ENCODE results near the gene BSG. TPM values are rescaled to one million over a fixed set of nuclear protein-coding genes. Genes with fewer than 3 reads are reported as not detected.
A peak's percentile ranks its signal among the peaks of the same experiment; 100 is the strongest.

Gene BSG
- total RNA-seq, result 509 and 545 TPM in 2 replicates
- polyA plus RNA-seq, result 1,282 and 1,292 TPM in 2 replicates

DNA sequence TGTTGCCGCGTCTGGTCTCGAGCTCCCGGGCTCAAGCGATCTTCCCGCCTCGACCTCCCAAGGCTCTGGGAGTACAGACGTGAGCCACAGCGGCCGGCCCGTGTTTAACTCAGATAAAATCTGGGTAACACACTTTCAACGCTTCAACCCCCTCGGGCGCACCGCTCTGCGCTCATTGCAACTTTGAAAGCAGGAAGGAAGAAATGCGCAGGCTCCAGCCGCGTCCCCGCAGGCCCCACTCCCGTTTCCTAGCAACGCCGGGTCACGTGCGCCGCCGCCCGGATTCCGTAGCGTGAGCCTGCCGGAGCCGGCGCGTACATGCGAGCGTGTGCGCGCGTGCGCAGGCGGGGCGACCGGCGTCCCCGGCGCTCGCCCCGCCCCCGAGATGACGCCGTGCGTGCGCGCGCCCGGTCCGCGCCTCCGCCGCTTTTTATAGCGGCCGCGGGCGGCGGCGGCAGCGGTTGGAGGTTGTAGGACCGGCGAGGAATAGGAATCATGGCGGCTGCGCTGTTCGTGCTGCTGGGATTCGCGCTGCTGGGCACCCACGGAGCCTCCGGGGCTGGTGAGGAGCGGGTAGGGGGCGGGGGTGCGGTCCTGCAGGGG, at the start of gene BSG:
Gene BSG (plus strand): TSS at position 457 of the 603 bp plus-strand sequence. CDS start 39 bp downstream, at position 496.
- no peaks in the 10 kb centered on the region for H3K36me3 ChIP-seq (replicated peaks; ENCODE audit: insufficient read depth, low read depth)
- H3K79me2 ChIP-seq, result peaks cover 48% of the 10 kb centered on the region
- no peaks in the 10 kb centered on the region for H3K9me3 ChIP-seq (ENCODE audit: low read depth)
- H3K4me2 ChIP-seq, result peak within 1 kb of the TSS; percentile 99
- H4K20me1 ChIP-seq (ENCODE audit: insufficient read depth, poor library complexity, severe bottlenecking), result peaks cover 44% of the 10 kb centered on the region
- under 1% methylated on average over 68 of the region's 79 CpGs for WGBS (ENCODE audit: low lambda C conversion rate, missing lambda C conversion rate)
- H3K9me2 ChIP-seq (replicated peaks; ENCODE audit: insufficient read depth), result no peaks in the 10 kb centered on the region
- H3K4me1 ChIP-seq (ENCODE audit: insufficient read depth), result peaks cover 31% of the 10 kb centered on the region
- H3K4me3 ChIP-seq, result peak within 1 kb of the TSS; percentile 87
- H3K27ac ChIP-seq, result peak within 1 kb of the TSS; percentile 89
- peak; percentile 100 for DNase-seq (ENCODE audit: low spot score)
- TF ChIP-seq EZH2 (IDR thresholded peaks at IDR 0.05; ENCODE audit: borderline replicate concordance) (no peak), CTCF (IDR thresholded peaks at IDR 0.05; ENCODE audit: poor library complexity) (no peak), EZH2phosphoT487 (IDR thresholded peaks at IDR 0.05; ENCODE audit: low read depth, severe bottlenecking, unreplicated experiment) (no peak)
- peak within 1 kb of the TSS; percentile 96 for H2AFZ ChIP-seq
- no peaks in the 10 kb centered on the region for H3K27me3 ChIP-seq

GRCh38 chr19:522726-523125, 49.7 kb upstream of the BSG start:
- no peak overlapping the region for H3K4me3 ChIP-seq
- H3K79me2 ChIP-seq, result peaks cover 4% of the 10 kb centered on the region
- no peak for DNase-seq (ENCODE audit: low spot score)
- H3K9me2 ChIP-seq (replicated peaks; ENCODE audit: insufficient read depth), result no peaks in the 10 kb centered on the region
- H3K4me2 ChIP-seq, result no peak overlapping the region
- TF ChIP-seq CTCF (IDR thresholded peaks at IDR 0.05; ENCODE audit: poor library complexity) (no peak), EZH2phosphoT487 (IDR thresholded peaks at IDR 0.05; ENCODE audit: low read depth, severe bottlenecking, unreplicated experiment) (no peak), EZH2 (IDR thresholded peaks at IDR 0.05; ENCODE audit: borderline replicate concordance) (no peak)
- H3K27ac ChIP-seq, result no peak overlapping the region
- no peaks in the 10 kb centered on the region for H4K20me1 ChIP-seq (ENCODE audit: insufficient read depth, poor library complexity, severe bottlenecking)
- no peak overlapping the region for H2AFZ ChIP-seq
- 98% methylated on average over 12 of the region's 12 CpGs for WGBS (ENCODE audit: low lambda C conversion rate, missing lambda C conversion rate)
- H3K36me3 ChIP-seq (replicated peaks; ENCODE audit: insufficient read depth, low read depth), result no peaks in the 10 kb centered on the region
- peaks cover 3% of the 10 kb centered on the region for H3K4me1 ChIP-seq (ENCODE audit: insufficient read depth)
- no peaks in the 10 kb centered on the region for H3K9me3 ChIP-seq (ENCODE audit: low read depth)
- H3K27me3 ChIP-seq, result no peaks in the 10 kb centered on the region

DNA sequence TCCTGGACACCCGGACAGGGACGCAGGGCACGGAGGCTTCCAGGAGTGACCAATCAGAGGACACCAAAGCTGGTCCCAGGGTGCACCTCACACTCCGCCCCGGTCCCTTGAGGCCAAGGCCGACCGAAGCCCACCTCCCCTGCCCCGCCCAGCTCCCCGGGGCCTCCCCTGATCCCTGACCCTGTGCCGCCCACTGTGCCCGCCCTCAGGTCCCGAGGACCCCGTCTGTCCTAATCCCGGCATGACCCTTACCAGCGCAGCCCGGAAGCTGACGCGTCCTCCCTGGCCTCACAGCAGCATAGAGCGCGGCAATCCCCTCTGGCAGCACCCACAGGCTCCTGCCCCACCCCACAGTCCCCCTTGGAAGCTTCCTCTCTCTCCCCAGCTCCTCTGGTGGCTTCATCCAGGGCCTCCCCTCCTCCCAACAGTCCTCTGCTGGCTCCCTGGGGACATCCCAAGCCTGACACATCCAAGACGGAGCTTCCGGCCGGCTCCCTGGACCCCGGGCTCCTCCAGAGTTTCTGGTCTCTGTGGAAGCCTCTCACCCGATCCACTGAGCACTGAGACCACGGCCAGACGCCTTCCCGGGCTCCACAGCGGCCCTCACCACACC, 48.2 kb upstream of the BSG start:
- no peak overlapping the region for H3K4me2 ChIP-seq

More for the DNA sequence above, 48.2 kb upstream of the BSG start:
- TF ChIP-seq CTCF (IDR thresholded peaks at IDR 0.05; ENCODE audit: poor library complexity) (no peak), EZH2phosphoT487 (IDR thresholded peaks at IDR 0.05; ENCODE audit: low read depth, severe bottlenecking, unreplicated experiment) (no peak), EZH2 (IDR thresholded peaks at IDR 0.05; ENCODE audit: borderline replicate concordance) (no peak)
- Histone ChIP-seq H3K27ac (no peak overlapping the region), H4K20me1 (ENCODE audit: insufficient read depth, poor library complexity, severe bottlenecking) (no peaks in the 10 kb centered on the region), H2AFZ (no peak overlapping the region), H3K9me2 (replicated peaks; ENCODE audit: insufficient read depth) (no peaks in the 10 kb centered on the region), H3K4me3 (no peak overlapping the region), H3K79me2 (peaks cover 4% of the 10 kb centered on the region), H3K4me1 (ENCODE audit: insufficient read depth) (no peaks in the 10 kb centered on the region), H3K9me3 (ENCODE audit: low read depth) (no peaks in the 10 kb centered on the region), H3K27me3 (no peaks in the 10 kb centered on the region), H3K36me3 (replicated peaks; ENCODE audit: insufficient read depth, low read depth) (no peaks in the 10 kb centered on the region)
- WGBS (ENCODE audit: low lambda C conversion rate, missing lambda C conversion rate), result 72% methylated on average over 8 of the region's 29 CpGs
- no peak for DNase-seq (ENCODE audit: low spot score)

Data from hepatocyte (in vitro differentiated cells).